Activated CD4-positive, alpha-beta memory T cell treated with anti-CD3 and anti-CD28 coated beads, Interleukin-2, amount 10 ng/mL, durations not matched to agents 7 days and 5 days (primary cell): ENCODE results near the gene NSL1. TPM values are rescaled to one million over a fixed set of nuclear protein-coding genes. Genes with fewer than 3 reads are reported as not detected.
"Not testable (repeated sequence)": the region's sequence is repeated elsewhere in the genome, so short reads cannot be mapped to it uniquely, and the experiment has no call there.

Experiments
- CTCF ChIA-PET: fragments of 350-600 bp; sonication (Branson Sonifier 250); formaldehyde crosslinking; loops from one replicate; lab custom pipeline; 2021; ENCODE audit warnings: antibody characterized with exemption, inconsistent platforms; lab: Charles Lee
- POLR2A ChIA-PET: fragments of 350-600 bp; sonication (Branson Sonifier 250); formaldehyde crosslinking; loops from one replicate; lab custom pipeline; 2021; ENCODE audit warnings: antibody characterized with exemption; lab: Charles Lee
- DNase-seq: peaks from one replicate; pipeline ENCODE4 v3.0.0-alpha.2; 2020
- H3K27ac Mint-ChIP-seq: one replicate; pipeline ENCODE4 v1.8.0; 2021; ENCODE audit warnings: mild to moderate bottlenecking, mixed read lengths
- H3K27me3 Mint-ChIP-seq: one replicate; pipeline ENCODE4 v1.8.0; 2021; ENCODE audit warnings: mixed read lengths
- H3K36me3 Mint-ChIP-seq: one replicate; pipeline ENCODE4 v1.8.0; 2021; ENCODE audit warnings: low read depth, mixed read lengths
- H3K4me1 Mint-ChIP-seq: one replicate; pipeline ENCODE4 v1.8.0; 2021; ENCODE audit warnings: mixed read lengths
- H3K4me3 Mint-ChIP-seq: one replicate; pipeline ENCODE4 v1.8.0; 2021; ENCODE audit warnings: mild to moderate bottlenecking, mixed read lengths
- H3K9me3 Mint-ChIP-seq: one replicate; pipeline ENCODE4 v1.8.0; 2021; ENCODE audit warnings: mixed read lengths
- total RNA-seq, 2 experiments: library from RNA; stranded (reverse); gene quantifications; one replicate each; pipeline ENCODE4 v1.2.3, GENCODE V29; 2021

NSL1 gene
- total RNA-seq, 2 experiments from 2014 or later = 36.4 to 38.1 TPM

DNA sequence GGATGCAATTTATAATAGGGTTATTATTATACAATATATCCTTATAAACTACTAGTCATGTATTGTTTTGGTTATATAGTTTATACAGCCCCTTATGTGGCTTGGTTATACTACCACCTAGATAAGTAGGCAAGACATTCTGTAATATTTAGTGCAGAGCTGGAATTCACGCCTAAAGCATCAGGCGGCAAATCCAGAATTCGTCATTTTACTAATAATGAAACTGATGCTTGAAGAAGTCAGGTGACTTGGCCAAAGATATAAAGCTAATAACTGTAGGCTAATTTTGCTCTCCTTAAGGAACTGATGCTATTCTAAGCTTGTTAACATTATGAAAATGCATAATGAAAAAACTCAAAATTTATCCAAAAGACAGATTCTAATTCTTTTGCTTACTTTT is 10.8 kb downstream of the NSL1 start:
- no peak overlapping the region for H3K27ac Mint-ChIP-seq
- H3K27me3 Mint-ChIP-seq = no peaks in the 10 kb centered on the region
- ChIA-PET CTCF (interaction anchor here (0.6 to 7.4 kb wide), 18 partner anchors 8 to 325 kb away, joined by 3 to 90 read pairs (median 6); partner anchors contain the start of genes BATF3, NSL1 and TATDN3), POLR2A (interaction anchor here (1.8 to 2.2 kb wide), 2 partner anchors 12 to 303 kb away, joined by 4 to 14 read pairs; partner anchors contain the start of genes NSL1 and TATDN3)
- H3K9me3 Mint-ChIP-seq = no peaks in the 10 kb centered on the region
- H3K36me3 Mint-ChIP-seq = peaks cover 32% of the 10 kb centered on the region
- H3K4me3 Mint-ChIP-seq = no peak overlapping the region
- peaks cover 20% of the 10 kb centered on the region for H3K4me1 Mint-ChIP-seq
- DNase-seq = no peak

DNA sequence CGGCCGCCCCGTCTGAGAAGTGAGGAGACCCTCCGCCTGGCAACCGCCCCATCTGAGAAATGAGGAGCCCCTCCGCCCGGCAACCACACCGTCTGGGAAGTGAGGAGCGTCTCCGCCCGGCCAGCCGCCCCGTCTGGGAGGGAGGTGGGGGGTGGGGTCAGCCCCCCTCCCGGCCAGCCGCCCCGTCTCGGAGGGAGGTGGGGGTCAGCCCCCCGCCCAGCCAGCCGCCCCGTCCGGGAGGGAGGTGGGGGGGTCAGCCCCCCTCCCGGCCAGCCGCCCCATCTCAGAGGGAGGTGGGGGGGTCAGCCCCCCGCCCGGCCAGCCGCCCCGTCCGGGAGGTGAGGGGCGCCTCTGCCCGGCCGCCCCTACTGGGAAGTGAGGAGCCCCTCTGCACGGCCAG is 12.5 kb downstream of the NSL1 start:
- H3K9me3 Mint-ChIP-seq, CTCF ChIA-PET, H3K27ac Mint-ChIP-seq, POLR2A ChIA-PET, H3K27me3 Mint-ChIP-seq, H3K4me3 Mint-ChIP-seq, DNase-seq: not testable (repeated sequence)
- Mint-ChIP-seq H3K36me3 (peaks cover 35% of the 10 kb centered on the region), H3K4me1 (peaks cover 16% of the 10 kb centered on the region)

DNA sequence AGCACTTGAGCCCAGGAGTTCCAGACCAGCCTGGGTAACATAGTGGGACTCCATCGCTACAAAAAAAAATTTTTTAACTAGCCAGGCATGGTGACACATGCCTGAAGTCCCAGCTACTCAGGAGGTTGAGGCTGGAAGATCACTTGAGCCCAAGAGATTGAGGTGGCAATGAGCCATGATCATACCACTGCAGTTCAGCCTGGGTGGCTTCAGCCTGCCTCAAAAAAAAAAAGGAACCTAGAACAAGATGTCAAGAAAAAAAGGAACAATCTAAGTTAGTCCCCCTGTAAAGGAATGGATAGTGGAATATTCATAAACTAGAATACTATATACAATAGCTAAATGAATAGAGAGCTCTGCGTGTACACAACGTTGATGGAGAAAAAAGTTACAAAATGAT is 14.4 kb downstream of the NSL1 start:
- no peak for DNase-seq
- Mint-ChIP-seq H3K9me3 (no peaks in the 10 kb centered on the region), H3K4me3 (no peak overlapping the region), H3K4me1 (peaks cover 2% of the 10 kb centered on the region), H3K27me3 (no peaks in the 10 kb centered on the region), H3K36me3 (peaks cover 34% of the 10 kb centered on the region), H3K27ac (no peak overlapping the region)
- POLR2A ChIA-PET = interaction anchor here (0.8 to 2.0 kb wide), 3 partner anchors 14 to 219 kb away, joined by 3 to 6 read pairs (median 3); partner anchors contain the start of genes ATF3 and NSL1
- CTCF ChIA-PET = interaction anchor here (0.7 to 2.2 kb wide), 8 partner anchors 15 to 321 kb away, joined by 3 to 14 read pairs (median 4); no protein-coding TSS in a partner anchor

DNA sequence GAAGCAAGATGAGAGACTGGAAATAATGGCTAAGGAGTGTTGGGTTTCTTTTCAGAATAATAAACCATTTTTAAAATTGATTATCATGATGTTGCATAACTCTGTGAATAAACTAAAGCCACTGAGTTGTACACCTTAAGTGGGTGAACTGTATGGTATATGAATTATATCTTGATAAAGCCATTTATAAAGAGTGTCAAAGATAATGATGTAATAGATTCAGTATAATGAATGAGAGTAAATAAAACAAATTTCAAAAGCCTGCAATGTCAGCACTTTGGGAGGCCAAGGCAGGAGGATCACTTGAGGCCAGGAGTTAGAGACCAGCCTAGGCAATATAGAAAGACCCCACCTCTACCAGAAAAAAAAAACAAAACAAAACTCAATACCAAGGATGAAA is 16.3 kb downstream of the NSL1 start:
- CTCF ChIA-PET = no interaction called here

DNA sequence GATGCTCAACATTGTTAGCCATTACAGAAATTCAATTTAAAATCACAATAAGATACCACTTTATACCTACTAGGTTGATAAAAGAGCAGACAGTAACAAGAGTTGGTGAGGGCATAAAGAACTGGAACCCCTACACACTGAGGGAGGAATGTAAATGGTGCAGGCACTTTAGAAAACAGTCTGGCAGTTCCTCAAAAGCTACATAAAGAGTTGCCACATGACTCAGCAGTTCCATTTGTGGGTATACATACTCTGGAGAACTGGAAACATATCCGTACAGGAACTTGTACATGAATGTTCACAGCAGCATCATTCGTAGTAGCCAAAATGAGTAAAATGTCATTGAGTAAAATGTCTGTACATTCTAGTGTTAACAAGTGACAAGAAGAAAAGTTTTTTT is 17.0 kb downstream of the NSL1 start:
- H3K36me3 Mint-ChIP-seq = peaks cover 54% of the 10 kb centered on the region
- ChIA-PET POLR2A (no interaction called here), CTCF (no interaction called here)
- H3K27ac Mint-ChIP-seq = no peak overlapping the region
- no peak overlapping the region for H3K4me3 Mint-ChIP-seq
- no peak for DNase-seq
- H3K27me3 Mint-ChIP-seq = no peaks in the 10 kb centered on the region
- H3K9me3 Mint-ChIP-seq = peaks cover 13% of the 10 kb centered on the region
- H3K4me1 Mint-ChIP-seq = peaks cover 11% of the 10 kb centered on the region

More for the DNA sequence above, 16.3 kb downstream of the NSL1 start:
- Mint-ChIP-seq H3K4me1 (peaks cover 5% of the 10 kb centered on the region), H3K36me3 (peaks cover 47% of the 10 kb centered on the region), H3K4me3 (no peak overlapping the region), H3K27me3 (no peaks in the 10 kb centered on the region), H3K27ac (no peak overlapping the region), H3K9me3 (peaks cover 6% of the 10 kb centered on the region)
- no peak for DNase-seq
- POLR2A ChIA-PET = no interaction called here

DNA sequence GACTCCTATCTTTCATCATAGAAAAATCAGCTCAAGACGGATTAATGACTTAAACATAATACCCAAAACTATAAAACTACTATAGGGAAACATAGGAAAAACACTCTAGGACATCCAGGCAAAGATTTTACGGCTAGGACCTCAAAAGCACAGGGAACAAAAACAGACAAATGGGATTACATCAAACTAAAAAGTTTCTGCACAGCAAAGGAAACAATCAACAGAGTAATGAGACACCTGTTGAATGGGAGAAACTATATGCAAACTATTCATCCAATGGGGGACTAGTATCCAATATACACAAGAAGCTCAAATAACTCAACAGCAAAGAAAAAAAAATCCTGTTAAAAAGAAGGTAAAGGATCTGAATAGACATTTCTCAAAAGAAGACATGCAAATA is 18.6 kb downstream of the NSL1 start:
- peaks cover 25% of the 10 kb centered on the region for H3K4me1 Mint-ChIP-seq
- H3K9me3 Mint-ChIP-seq = peaks cover 25% of the 10 kb centered on the region
- no peak overlapping the region for H3K27ac Mint-ChIP-seq
- CTCF ChIA-PET = interaction anchor here (1.1 to 3.6 kb wide), 4 partner anchors 9 to 108 kb away, joined by 3 to 14 read pairs (median 5); no protein-coding TSS in a partner anchor
- no peak for DNase-seq
- peaks cover 64% of the 10 kb centered on the region for H3K36me3 Mint-ChIP-seq
- H3K4me3 Mint-ChIP-seq = no peak overlapping the region
- no peaks in the 10 kb centered on the region for H3K27me3 Mint-ChIP-seq
- POLR2A ChIA-PET = no interaction called here

DNA sequence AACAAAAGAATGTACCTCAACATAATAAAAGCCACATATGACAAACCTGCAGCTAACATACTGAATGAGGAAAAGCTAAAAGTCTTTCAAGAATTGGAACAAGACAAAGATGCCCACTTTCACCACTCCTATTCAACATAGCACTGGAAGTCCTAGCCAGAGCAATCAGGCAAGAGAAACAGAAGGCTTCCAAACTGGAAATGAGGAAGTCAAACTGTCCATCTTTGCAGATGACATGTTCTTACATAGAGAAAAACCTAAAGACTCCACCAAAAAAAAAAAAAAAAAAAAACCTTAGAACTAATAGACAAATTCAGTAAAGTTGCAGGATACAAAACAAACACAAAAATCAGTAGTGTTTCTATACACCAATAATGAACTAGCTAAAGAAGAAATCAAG is 20.2 kb downstream of the NSL1 start:
- DNase-seq = no peak
- Mint-ChIP-seq H3K4me3 (no peak overlapping the region), H3K4me1 (peaks cover 33% of the 10 kb centered on the region), H3K27me3 (no peaks in the 10 kb centered on the region), H3K9me3 (peaks cover 38% of the 10 kb centered on the region), H3K36me3 (peaks cover 76% of the 10 kb centered on the region), H3K27ac (no peak overlapping the region)
- CTCF ChIA-PET = interaction anchor here (0.7 to 3.6 kb wide), 5 partner anchors 10 to 315 kb away, joined by 3 to 14 read pairs (median 5); no protein-coding TSS in a partner anchor
- POLR2A ChIA-PET = interaction anchor here (0.8 to 0.9 kb wide), 2 partner anchors 20 to 48 kb away, joined by 3 to 4 read pairs; no protein-coding TSS in a partner anchor

DNA sequence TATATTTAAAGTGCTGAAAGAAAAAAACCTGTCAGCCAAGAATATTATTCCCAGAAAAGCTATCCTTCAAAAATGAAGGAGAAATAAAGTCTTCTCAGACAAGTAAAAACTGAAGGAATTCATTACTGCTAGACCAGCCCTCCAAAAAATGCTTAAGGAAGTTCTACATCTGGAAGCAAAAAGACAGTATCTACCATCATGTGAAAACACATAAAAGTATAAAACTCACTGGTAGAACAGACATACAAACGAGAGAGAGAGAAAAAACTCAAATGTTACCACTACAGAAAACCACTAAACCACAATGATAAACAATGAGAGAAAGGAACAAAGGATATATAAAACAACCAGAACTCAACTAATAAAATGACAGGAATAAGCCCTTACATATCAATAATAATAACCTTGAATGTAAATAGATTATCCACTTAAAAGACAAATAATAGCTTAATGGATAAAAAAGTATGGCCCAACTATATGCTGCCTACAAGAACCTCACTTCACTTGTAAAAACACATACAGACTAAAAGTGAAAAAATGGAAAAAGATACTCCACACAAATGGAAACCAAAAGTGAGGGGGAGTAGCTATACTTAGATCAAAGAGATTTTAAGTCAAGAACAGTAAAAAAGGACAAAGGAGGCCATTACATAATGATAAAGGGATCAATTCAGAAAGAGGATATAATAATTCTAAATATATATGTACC is 22.0 kb downstream of the NSL1 start:
- POLR2A ChIA-PET = interaction anchor here (0.9 to 1.9 kb wide), 5 partner anchors 22 to 292 kb away, joined by 3 to 8 read pairs (median 4); partner anchors contain the start of genes ATF3, NSL1 and TATDN3

DNA sequence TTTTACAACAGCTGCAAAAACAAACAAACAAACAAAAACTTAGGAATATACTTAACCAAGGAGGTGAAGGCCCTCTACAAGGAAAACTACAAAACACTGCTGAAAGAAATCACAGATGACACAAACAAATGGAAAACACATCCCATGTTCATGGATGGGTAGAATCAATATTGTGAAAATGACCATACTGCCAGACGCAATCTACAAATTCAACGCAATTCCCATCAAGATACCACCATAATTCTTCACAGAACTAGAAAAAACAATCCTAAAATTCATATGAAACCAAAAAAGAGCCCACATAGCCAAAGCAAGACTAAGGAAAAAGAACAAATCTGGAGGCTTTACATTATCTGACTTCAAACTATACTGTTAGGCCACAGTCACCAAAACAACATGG is 24.8 kb downstream of the NSL1 start:
- POLR2A ChIA-PET, DNase-seq, H3K27ac Mint-ChIP-seq, H3K27me3 Mint-ChIP-seq, H3K4me3 Mint-ChIP-seq: not testable (repeated sequence)
- Mint-ChIP-seq H3K4me1 (peaks cover 46% of the 10 kb centered on the region), H3K9me3 (peaks cover 38% of the 10 kb centered on the region), H3K36me3 (peaks cover 80% of the 10 kb centered on the region)
- CTCF ChIA-PET = interaction anchor here (1.0 kb wide), 1 partner anchor 102 kb away, joined by 5 read pairs; no protein-coding TSS in a partner anchor

More for the DNA sequence above, 22.0 kb downstream of the NSL1 start:
- DNase-seq = no peak
- Mint-ChIP-seq H3K4me3 (peak overlapping the region; percentile 8), H3K27me3 (no peaks in the 10 kb centered on the region), H3K9me3 (peaks cover 41% of the 10 kb centered on the region), H3K4me1 (peaks cover 40% of the 10 kb centered on the region), H3K36me3 (peaks cover 82% of the 10 kb centered on the region), H3K27ac (peak overlapping the region; percentile 10)
- CTCF ChIA-PET = interaction anchor here (0.5 to 2.4 kb wide), 14 partner anchors 10 to 313 kb away, joined by 3 to 11 read pairs (median 4); partner anchors contain the start of gene BATF3

DNA sequence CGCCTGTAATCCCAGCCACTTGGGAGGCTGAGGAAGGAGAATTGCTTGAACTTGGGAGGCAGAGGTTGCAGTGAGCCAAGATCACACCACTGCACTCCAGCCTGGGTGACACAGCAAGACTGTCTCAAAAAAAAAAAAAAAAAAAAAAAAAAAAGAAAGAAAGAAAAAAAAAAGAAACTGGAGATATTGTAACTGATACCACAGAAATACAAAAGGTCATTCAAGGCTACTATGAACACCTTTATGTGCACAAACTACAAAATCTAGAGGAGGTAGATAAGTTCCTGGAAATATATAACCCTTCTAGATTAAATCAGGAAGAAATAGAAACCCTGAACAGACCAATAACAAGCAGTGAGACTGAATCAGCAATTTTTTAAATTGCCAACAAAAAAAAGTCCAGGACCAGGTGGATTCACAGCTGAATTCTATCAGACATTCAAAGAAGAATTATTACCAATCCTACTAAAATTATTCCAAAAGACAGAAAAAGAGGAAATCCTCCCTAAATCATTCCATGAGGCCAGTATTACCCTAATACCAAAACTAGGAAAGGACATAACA is 26.8 kb downstream of the NSL1 start:
- CTCF ChIA-PET = interaction anchor here (0.7 to 4.7 kb wide), 2 partner anchors 14 to 100 kb away, joined by 4 to 39 read pairs; no protein-coding TSS in a partner anchor
- POLR2A ChIA-PET = not testable (repeated sequence)
- H3K36me3 Mint-ChIP-seq = peaks cover 73% of the 10 kb centered on the region

DNA sequence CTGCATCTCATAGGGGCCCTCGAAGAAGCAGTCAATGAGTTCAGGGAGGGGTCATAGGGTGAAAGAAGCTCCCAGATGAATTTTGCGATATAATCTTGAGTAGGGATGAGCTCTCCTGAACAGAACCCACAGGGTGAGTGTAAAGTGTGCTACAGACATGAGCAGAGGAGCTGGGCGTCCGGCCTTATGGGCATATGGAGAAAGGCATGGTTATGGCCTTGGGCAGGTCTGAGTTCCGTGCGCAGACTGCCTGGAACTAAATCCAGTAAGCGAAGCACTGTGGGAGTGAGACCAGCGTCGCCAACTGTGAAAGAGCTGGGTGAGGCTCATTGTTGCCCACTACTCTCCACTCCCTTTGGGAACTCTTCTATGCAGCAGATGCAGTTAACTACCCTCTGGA is 28.7 kb downstream of the NSL1 start:
- Mint-ChIP-seq H3K4me3 (no peak overlapping the region), H3K27me3 (no peaks in the 10 kb centered on the region), H3K4me1 (peaks cover 29% of the 10 kb centered on the region), H3K27ac (no peak overlapping the region), H3K9me3 (peaks cover 16% of the 10 kb centered on the region), H3K36me3 (peaks cover 56% of the 10 kb centered on the region)
- DNase-seq = no peak
- CTCF ChIA-PET = interaction anchor here (0.7 to 4.7 kb wide), 7 partner anchors 12 to 273 kb away, joined by 3 to 39 read pairs (median 3); no protein-coding TSS in a partner anchor
- POLR2A ChIA-PET = interaction anchor here (1.0 kb wide), 1 partner anchor 9 kb away, joined by 3 read pairs; no protein-coding TSS in a partner anchor

More for the DNA sequence above, 26.8 kb downstream of the NSL1 start:
- H3K4me1 Mint-ChIP-seq = peaks cover 44% of the 10 kb centered on the region
- not testable (repeated sequence) for H3K4me3 Mint-ChIP-seq, DNase-seq, H3K27me3 Mint-ChIP-seq, H3K27ac Mint-ChIP-seq
- peaks cover 30% of the 10 kb centered on the region for H3K9me3 Mint-ChIP-seq

DNA sequence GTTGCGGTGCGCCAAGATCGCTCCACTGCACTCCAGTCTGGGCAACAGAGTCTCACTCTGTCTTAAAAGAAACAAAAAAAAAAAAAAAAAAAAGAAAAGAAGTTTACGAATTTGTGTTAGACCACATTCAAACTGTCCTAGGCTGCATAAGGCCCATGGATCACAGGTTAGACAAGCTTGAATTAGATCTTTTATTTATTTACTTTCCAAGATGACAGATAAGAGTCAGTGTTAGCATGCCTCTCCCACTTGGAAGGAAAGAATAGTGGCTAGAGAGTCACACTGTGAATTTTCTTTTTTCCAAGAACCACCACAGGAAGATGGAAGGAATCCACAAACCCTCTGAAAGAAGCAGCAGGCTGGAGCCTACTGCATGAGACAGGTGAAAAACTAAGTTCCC is 29.3 kb downstream of the NSL1 start:
- Mint-ChIP-seq H3K4me3 (no peak overlapping the region), H3K27me3 (no peaks in the 10 kb centered on the region), H3K9me3 (peaks cover 10% of the 10 kb centered on the region), H3K4me1 (peaks cover 23% of the 10 kb centered on the region), H3K27ac (no peak overlapping the region), H3K36me3 (peaks cover 50% of the 10 kb centered on the region)
- DNase-seq = no peak
- ChIA-PET CTCF (interaction anchor here (0.7 to 4.7 kb wide), 11 partner anchors 11 to 306 kb away, joined by 3 to 39 read pairs (median 3); partner anchors contain the start of gene BATF3), POLR2A (interaction anchor here (0.6 to 1.4 kb wide), 2 partner anchors 97 to 114 kb away, joined by 3 read pairs; no protein-coding TSS in a partner anchor)
